ENCODE results near the gene ANKS1A.
A peak's percentile ranks its signal among the peaks of the same experiment; 100 is the strongest.
"Not testable (repeated sequence)": the region's sequence is repeated elsewhere in the genome, so short reads cannot be mapped to it uniquely, and the experiment has no call there.

The ANKS1A gene

GRCh38 chr6:34884996-34885395, 4.1 kb upstream of the ANKS1A start:
- DNase-seq = no peak
- intact Hi-C loops (cut with DNase I) = loop anchor here (5.0 to 10.0 kb wide), 2 partner anchors 128 to 260 kb away; partner anchors contain the start of genes SNRPC and TCP11

- not testable (repeated sequence) for DNase-seq
- intact Hi-C loops (cut with DNase I) = loop anchor here (5.0 to 10.0 kb wide), 2 partner anchors 129 to 259 kb away; partner anchors contain the start of genes SNRPC and TCP11
Observed at GRCh38 chr6:34885837-34886236, 3.2 kb upstream of the ANKS1A start.

GRCh38 chr6:34887753-34888513, 1.1 kb upstream of the ANKS1A start, which contains the start of gene TAF11:
Gene TAF11 (minus strand): TSS chr6:34888042. CDS start chr6:34887957, 85 bp downstream.
- intact Hi-C loops (cut with DNase I) = loop anchor here (5.0 to 10.0 kb wide), 2 partner anchors 131 to 257 kb away; partner anchors contain the start of genes SNRPC and TCP11
- peak; percentile 88 to 98 (median 92) for DNase-seq

GRCh38 chr6:34888514-34888856, 570 bp upstream of the ANKS1A start:
- intact Hi-C loops (cut with DNase I) = loop anchor here (5.0 to 10.0 kb wide), 2 partner anchors 131 to 256 kb away; partner anchors contain the start of genes SNRPC and TCP11
- no peak for DNase-seq

- DNase-seq = no peak
- intact Hi-C loops (cut with DNase I) = no loop called here
Observed at GRCh38 chr6:34890533-34890925, 1.5 kb downstream of the ANKS1A start.

GRCh38 chr6:34891296-34891695, 2.2 kb downstream of the ANKS1A start:
- no peak for DNase-seq

GRCh38 chr6:34894693-34895092, 5.6 kb downstream of the ANKS1A start:
- DNase-seq = no peak
- intact Hi-C loops (cut with DNase I) = no loop called here

More at GRCh38 chr6:34891296-34891695, 2.2 kb downstream of the ANKS1A start:
- intact Hi-C loops (cut with DNase I) = no loop called here

GRCh38 chr6:34897130-34897529, 8.1 kb downstream of the ANKS1A start:
- intact Hi-C loops (cut with DNase I) = no loop called here

GRCh38 chr6:34897716-34898115, 8.7 kb downstream of the ANKS1A start:
- no peak for DNase-seq
- intact Hi-C loops (cut with DNase I) = no loop called here

More at GRCh38 chr6:34897130-34897529, 8.1 kb downstream of the ANKS1A start:
- DNase-seq = no peak

GRCh38 chr6:34899748-34900147, 10.7 kb downstream of the ANKS1A start:
- DNase-seq; intact Hi-C loops (cut with DNase I): not testable (repeated sequence)

- intact Hi-C loops (cut with DNase I) = no loop called here
- no peak for DNase-seq
Observed at GRCh38 chr6:34900321-34901031, 11.4 kb downstream of the ANKS1A start.

GRCh38 chr6:34901930-34902329, 12.9 kb downstream of the ANKS1A start:
- intact Hi-C loops (cut with DNase I) = no loop called here
- DNase-seq = no peak

GRCh38 chr6:34904990-34905613, 16.0 kb downstream of the ANKS1A start:
- DNase-seq = no peak
- intact Hi-C loops (cut with DNase I) = no loop called here

- intact Hi-C loops (cut with DNase I) = no loop called here
- no peak for DNase-seq
Observed at GRCh38 chr6:34906826-34907225, 17.8 kb downstream of the ANKS1A start.

- no peak for DNase-seq
- intact Hi-C loops (cut with DNase I) = no loop called here
Observed at GRCh38 chr6:34908194-34908593, 19.1 kb downstream of the ANKS1A start.

GRCh38 chr6:34909320-34909883, 20.3 kb downstream of the ANKS1A start:
- intact Hi-C loops (cut with DNase I) = no loop called here
- DNase-seq = no peak

- intact Hi-C loops (cut with DNase I) = no loop called here
- no peak for DNase-seq
Observed at GRCh38 chr6:34911822-34912221, 22.8 kb downstream of the ANKS1A start.

- intact Hi-C loops (cut with DNase I) = no loop called here
- DNase-seq = no peak
Observed at GRCh38 chr6:34912715-34913464, 23.8 kb downstream of the ANKS1A start.

GRCh38 chr6:34914358-34914757, 25.3 kb downstream of the ANKS1A start:
- DNase-seq = no peak
- intact Hi-C loops (cut with DNase I) = no loop called here
